Measurements from ENCODE around the gene BECN2.

Gene BECN2

GRCh38 chr1:241957692-241958494 is at the start of gene BECN2:
Gene BECN2, plus strand, starts transcription at chr1:241957767. Its CDS starts 0 bp downstream, at chr1:241957767.
- DNase-seq (ENCODE audit: low read depth, low spot score) = no peak

DNA sequence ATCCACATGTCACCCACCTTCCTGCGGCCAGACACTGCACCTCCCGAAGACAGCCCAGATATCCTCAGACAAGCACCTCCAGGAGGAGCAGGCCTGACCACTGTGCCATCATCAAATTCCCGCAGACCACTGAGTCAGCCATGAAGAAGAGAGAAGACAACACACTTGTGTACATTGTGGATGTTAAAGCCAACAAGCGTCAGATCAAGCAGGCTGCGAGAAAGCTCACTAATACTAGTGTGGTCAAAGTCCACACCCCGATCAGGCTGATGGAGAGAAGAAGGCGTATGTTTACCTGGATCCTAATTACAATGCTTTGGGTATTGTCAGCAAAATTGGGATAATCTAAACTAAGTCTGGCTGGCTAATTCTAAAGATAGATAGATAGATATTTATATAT is 41.4 kb upstream of the BECN2 start:
- no peak for DNase-seq (ENCODE audit: low read depth, low spot score)

- no peak for DNase-seq (ENCODE audit: low read depth, low spot score)
These were observed 40.1 kb upstream of the BECN2 start for GRCh38 chr1:241917487-241917886.

GRCh38 chr1:241918879-241919278 is 38.7 kb upstream of the BECN2 start:
- peak; percentile 39 for DNase-seq (ENCODE audit: low read depth, low spot score)

DNA sequence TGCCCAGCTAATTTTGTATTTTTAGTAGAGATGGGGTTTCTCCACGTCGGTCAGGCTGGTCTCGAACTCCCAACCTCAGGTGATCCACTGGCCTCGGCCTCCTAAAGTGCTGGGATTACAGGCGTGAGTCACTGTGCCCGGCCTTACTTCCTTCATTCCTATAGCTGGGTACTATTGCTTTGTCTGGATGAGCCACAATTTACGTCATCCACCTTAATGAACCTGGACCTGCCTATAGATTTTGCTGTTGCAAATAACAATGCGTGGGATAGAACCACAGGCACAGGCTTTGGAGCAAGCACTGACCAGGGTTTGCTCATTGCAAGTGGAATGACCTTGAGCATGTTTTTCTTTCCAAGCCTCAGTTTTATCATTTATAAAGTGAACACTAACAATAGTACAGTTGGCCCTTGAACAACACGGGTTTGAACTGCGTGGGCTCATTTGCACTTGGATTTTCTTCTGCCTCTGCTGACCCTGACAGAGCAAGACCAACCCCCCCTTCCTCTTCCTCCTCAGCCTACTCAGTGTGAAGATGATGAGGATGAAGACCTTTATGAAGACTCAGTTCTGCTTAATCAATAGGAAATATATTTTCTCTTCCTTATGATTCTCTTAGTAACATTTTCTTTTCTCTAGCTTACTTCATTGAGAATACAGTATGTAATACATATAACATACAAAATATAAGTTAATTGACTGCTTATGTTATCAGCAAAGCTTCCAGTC is 33.3 kb upstream of the BECN2 start:
- DNase-seq (ENCODE audit: low read depth, low spot score) = no peak

DNA sequence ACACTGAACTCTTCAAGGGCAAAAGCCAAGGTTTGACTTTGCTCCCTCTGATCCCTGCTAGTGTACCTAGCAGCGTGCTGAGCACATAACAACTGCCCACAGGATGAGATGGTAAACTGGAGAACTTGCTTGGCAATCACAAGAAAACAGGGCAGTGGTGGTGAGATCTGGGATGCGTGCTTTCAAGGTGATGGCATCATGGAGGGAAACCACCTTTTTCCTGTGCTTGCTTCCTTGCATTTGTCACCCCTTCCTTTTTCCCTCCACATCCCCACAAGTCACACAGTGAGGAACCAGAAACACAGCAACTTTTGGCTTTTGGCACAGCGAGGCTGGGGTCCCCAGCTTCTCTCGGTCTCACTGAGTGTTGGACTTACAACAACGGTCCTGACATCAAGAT is 31.4 kb upstream of the BECN2 start:
- no peak for DNase-seq (ENCODE audit: low read depth, low spot score)

GRCh38 chr1:241927321-241927720 is 30.2 kb upstream of the BECN2 start:
- no peak for DNase-seq (ENCODE audit: low read depth, low spot score)

DNA sequence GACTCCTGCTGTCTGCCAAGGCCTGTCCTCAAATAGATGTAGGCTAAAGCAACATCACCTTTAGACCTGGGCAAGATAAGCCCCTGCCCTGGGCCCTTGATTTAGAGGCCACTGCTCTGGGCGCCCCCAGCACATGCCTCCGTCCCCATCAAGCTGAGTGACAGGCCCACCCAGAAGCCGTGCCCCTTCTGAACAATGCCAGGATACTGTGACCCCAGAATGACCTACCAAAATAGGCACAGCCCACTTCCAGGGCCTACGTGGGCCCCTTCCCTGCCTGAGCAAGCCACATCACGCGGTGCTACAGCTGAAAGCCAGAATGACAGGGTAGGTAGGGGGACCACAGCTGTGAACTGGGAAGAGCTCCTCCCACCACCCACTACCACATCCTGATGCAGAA is 24.7 kb upstream of the BECN2 start:
- no peak for DNase-seq (ENCODE audit: low read depth, low spot score)

GRCh38 chr1:241934201-241934848 is 23.2 kb upstream of the BECN2 start:
- DNase-seq (ENCODE audit: low read depth, low spot score) = peak; percentile 88

DNA sequence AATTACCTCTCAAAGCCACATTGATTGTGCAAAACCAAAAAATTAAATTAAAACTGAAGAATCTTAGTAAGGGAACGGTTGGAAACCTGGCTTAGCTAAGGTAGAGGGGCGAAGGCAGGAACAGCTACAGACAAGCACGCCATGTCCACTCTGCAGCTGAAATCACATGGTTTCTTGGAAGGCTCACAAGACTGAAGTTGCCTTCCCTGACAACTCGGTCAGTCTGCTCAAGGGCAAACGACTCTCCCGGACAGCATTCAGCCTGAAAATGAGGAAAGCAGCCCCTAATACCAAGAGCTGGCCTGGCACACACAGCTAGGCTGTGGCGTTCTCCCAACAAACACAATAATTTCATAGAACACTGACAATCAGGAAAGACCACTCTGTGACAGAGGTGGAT is 22.7 kb upstream of the BECN2 start:
- no peak for DNase-seq (ENCODE audit: low read depth, low spot score)

DNA sequence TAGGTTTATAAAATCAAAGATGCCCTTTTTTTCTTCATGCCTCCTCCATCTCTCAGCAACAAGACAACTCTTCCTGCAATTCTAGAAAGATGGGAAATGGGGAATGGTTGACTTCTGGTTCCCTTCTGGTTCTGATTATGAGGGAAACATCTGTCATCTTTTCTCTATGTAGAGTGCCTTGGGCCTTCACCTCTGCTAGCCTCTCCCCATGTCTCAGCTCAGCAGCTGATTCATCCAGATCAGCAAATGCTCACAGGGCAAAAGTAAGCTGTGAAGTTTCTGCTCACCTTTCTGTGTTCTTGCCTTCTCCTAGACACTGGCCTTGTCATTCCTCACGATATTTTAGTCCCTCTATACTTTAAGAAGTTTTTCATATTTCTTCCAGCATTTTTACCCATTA is 17.8 kb upstream of the BECN2 start:
- no peak for DNase-seq (ENCODE audit: low read depth, low spot score)

DNA sequence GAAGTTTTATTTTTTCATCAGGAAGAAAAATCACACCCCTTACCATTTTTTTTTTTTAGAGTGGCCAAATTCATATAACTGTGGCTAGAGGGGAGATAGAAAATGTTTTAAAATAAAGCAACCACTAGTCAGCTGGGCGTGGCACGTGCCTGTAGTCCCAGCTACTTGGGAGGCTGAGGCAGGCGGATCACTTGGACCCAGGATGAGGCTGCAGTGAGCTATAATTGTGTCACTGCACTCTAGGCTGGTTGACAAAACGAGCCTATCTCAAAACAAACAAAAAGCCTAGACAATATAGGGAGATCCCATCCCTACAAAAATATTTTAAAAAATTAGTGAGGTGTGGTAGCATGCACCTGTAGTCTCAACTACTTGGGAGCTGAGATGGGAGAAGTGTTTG is 14.8 kb upstream of the BECN2 start:
- DNase-seq (ENCODE audit: low read depth, low spot score) = no peak

GRCh38 chr1:241944300-241944699 is 13.3 kb upstream of the BECN2 start:
- no peak for DNase-seq (ENCODE audit: low read depth, low spot score)

DNA sequence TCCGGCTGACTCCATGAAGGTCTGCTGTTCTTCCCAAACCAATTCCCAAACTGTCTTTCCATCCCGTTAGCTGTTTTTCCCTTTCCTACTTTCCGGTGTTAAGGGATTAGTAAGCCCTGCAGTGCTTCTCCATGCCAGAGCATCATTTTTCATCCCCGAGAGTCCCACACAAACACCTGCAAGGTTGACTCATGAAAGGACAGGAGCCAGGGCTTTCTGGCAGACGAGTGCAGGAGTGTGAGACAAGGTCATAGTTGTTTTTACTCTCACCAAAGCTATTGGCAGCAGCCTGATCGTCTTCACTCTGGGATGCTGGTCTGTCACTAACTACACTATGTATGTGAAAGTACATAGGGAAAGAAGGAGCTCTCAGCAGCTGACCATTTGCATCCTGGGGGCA is 10.2 kb upstream of the BECN2 start:
- DNase-seq (ENCODE audit: low read depth, low spot score) = no peak

DNA sequence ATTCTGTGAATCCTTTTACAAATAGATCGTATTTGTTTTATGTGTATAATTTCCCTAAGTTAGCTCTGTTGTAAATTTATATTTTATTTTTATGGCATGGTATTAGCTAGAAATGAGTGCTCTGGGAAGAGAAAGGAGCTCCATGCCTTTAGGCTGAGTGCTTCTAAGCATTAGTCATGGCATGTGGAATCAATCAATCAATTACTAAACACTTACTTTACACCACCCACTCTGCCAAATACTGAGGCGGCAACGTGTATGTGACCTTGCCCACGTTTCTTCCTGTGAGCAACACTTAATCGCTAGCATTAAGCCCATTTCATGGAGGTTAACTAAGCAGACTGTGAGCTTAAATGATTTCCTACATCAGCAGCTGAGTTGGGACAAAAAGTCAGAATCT is 7.2 kb upstream of the BECN2 start:
- DNase-seq (ENCODE audit: low read depth, low spot score) = no peak

DNA sequence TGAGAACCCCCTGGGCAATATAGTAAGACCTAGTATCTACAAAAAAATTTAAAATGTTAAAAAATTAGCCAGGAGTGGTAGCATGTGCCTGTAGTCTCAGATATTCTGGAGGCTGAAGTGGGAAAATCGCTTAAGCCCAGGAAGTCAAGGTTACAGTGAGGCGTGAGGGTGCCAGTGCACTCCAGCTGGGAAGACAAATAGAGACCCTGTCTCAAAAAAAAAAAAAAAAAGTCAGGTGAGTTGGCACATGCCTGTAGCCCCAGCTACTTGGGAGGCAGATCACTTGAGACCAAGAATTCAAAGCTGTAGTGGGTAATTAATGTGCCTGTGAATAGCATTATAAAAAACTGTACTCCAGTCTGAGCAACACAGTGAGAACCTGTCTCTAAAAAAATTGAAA is 4.6 kb downstream of the BECN2 start:
- DNase-seq (ENCODE audit: low read depth, low spot score) = no peak

DNA sequence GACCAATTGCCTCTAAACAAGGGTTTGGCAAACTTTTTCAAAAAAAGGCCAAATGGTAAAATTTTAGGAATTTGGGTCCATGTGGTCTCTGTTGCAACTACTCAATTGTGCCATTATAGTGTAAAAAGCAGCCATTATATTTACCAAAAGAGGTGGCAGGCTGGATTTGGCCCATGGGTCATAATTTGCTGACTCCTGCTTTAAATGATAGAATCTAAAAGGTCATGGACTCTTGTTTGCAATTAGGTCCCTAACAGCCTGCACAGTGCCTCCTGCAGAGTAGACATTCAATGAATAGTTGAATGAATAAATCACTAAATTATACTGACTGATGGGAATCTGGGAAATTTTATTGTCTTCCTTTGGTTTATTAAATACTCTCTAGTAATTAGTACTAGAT is 6.2 kb downstream of the BECN2 start:
- no peak for DNase-seq (ENCODE audit: low read depth, low spot score)

- no peak for DNase-seq (ENCODE audit: low read depth, low spot score)
These were observed 7.1 kb downstream of the BECN2 start for GRCh38 chr1:241964550-241965282.

DNA sequence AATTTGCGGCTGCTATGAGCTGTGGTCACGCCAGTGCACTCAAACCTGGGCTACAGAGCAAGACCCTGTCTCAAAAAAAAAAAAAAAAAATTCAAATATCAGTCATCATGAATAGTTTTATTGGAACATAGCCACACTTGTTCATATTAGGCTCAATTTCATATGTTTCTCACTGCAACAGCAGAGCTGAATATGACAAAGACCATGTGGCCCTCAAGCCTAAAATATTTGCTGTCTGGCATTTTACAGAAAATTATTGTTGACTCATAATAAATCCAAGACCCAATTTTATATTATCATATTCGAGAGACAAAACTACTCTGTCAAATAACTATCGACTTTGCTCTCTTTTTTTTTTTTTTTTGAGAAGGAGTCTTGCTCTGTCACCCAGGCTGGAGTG is 11.0 kb downstream of the BECN2 start:
- no peak for DNase-seq (ENCODE audit: low read depth, low spot score)

DNA sequence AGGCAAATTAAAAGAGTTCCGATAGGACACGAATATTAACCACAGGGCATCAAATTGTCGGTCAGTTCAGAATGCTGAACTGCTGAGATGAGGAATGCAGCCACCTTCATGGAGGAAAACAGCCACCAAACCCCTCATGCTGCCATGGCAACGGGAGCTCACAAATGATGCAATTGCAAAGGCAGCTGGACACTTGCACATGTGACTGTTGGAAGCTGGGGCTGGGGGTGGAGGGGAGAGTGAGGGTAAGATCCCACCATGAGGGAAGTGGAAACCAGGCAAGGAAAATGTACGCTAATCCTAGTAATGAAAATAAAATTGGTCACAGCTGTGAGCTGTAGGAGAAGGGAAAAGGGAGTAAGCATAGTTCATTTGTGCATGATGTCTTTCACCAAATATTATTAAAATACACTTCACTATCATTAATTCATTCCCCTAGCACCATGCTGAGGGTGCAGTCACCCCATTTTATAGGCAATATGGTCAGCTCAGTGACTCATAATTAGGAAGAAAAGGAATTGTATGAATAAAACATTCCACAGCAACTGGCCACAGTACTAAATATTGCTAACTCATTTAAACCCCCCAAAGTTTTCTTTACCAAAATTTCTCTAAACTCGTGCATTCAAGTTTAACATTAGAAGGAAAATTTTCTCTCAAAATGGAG is 15.3 kb downstream of the BECN2 start:
- peak; percentile 93 for DNase-seq (ENCODE audit: low read depth, low spot score)

GRCh38 chr1:241976229-241976628 is 18.7 kb downstream of the BECN2 start:
- no peak for DNase-seq (ENCODE audit: low read depth, low spot score)

All from astrocyte of the hippocampus (primary cell).